GM19468 (cell line): ENCODE measurements around the gene CPM.
"Not testable (repeated sequence)": the region's sequence is repeated elsewhere in the genome, so short reads cannot be mapped to it uniquely, and the experiment has no call there.

Experiments
- ATAC-seq: cut with Tn5 transposase; IDR thresholded peaks from one replicate; pipeline ENCODE4 v1.9.1; 2021; ENCODE audit warnings: mild to moderate bottlenecking, moderate library complexity, moderate number of reproducible peaks; ENCODE audit not compliant: unreplicated experiment; ENCODE audit errors: extremely low read depth

CPM gene

DNA sequence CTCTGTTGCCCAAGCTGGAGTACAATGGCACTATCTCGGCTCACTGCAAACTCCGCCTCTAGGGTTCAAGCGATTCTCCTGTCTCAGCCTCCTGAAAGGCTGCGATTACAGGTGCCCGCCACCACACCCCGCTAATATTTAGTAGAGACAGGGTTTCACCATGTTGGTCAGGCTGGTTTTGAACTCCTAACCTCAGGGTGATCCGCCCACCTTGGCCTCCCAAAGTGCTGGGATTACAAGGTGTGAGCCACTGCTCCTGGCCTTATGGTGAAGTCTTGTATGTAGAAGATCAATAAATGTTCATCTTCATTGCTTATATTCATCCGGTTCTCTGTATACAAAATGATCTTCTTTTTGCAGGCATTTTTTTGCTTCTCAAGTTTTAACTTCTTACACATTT lies 77.2 kb downstream of the CPM start:
- no peak for ATAC-seq

DNA sequence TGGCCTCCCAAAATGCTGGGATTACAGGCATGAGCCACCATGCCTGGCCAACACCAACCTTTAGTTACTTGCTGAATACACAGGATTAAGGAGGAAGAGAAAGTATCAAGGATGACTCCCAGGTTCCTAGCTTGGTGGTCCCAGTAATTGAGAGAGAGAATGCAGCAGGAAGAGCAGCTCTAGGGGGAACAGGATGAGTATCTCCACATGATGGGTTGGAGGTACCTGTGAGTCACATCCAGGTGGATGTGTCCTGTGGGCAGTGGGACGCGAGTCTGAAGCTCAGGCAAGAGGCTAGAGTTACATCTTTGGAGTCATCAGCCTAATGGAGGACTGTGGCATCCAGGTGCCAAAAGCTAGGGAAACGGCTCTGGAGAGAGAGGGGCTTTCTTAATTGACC lies 77.9 kb downstream of the CPM start:
- no peak for ATAC-seq

DNA sequence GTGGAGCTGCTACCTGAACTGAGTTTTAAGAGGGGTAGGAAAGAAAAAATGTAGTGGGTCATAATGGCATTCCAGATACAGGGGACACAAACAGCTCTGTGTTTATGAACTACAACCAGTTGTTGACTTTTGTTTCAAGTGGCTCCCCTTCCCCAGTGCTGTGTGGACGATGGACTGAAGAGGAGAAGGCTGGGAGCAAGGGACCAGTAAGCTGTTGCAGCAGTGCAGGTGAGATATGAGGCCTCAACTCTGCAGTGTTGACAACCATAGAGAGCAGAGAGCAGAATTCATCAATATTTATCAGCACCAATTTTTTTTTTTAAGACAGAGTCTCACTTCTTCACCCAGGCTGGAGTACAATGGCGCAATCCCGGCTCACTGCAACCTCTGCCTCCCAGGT lies 78.4 kb downstream of the CPM start:
- ATAC-seq: no peak

DNA sequence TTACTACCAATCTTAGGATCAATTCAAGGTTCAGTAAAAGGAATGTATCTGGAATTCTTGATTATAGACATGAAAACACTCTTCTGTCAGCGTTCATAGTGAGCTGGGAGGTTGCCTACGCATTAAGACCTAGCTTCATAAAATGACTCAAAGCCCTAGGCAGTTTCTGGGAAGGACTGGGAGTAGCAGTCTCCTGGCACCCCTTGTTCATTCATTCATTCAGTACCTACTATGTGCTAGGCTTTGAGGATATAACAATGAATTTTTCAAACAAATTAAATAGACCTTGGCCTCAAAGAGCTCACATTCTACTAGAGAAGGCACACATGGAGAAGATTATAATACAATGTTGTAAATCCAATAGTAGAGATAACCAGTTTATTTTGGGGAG lies 78.9 kb downstream of the CPM start:
- no peak for ATAC-seq

- no peak for ATAC-seq
Measured at GRCh38 chr12:68853396-68854077, 79.4 kb downstream of the CPM start.

- ATAC-seq: no peak
Measured at GRCh38 chr12:68851592-68852306, 81.2 kb downstream of the CPM start.

DNA sequence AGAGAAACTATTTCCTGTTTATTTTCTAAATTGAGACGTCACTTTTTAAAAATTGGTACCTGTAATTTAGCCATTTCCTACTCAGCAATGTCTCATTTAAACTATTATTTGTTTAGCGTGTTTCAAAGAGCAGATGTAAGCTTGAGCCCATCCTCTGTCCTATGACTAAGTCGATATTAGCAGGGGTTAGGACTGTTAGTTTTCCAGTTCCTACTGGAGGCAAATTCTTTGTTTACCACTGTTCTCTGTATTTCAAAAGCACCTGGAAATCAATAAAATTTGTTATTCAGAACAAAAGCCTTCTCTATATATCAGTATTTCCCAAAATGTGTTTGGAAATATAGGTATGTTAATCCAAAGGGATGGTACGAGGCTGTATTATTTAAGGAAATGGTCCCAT lies 82.6 kb downstream of the CPM start:
- ATAC-seq: no peak

- no peak for ATAC-seq
Measured at GRCh38 chr12:68846811-68847210, 86.2 kb downstream of the CPM start.

DNA sequence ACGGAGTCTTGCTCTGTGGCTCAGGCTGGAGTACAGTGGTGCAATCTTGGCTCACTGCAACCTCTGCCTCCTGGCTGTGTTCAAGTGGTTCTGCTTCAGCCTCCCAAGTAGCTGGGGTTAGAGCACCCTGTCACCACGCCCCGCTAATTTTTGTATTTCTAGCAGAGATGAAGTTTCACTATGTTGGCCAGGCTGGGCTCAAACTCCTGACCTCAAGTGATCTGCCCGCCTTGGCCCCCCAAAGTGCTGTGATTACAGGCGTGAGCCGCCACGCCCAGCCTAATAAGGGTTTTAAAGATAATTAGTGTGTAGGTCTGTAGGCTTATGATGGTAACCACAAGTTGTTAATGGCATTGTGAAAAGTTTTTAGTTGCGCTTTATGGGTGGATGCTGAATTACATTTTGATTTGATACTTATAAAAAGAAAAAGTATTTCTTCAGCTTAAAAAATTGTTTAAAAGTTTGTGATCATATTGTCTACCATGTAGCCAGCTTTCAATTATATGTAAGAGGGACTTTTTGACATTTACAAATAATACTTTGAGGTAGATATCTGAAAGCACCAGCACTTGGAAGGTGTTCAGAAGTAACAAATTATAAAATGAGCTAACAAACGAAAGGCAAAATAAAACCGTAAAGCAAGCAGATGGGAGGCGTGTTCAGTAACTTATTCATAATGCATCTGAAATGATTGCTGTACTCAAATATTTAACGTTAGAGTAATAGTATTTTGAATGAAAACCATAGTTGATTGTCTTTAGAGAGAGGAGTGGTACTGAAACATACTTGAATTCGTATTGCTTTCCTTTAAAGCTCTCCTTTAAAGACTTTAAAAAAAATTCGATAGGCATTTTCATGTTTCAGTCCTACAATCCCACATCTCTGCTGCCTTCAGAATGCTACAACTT lies 87.9 kb downstream of the CPM start:
- ATAC-seq: no peak

GRCh38 chr12:68844318-68844745 lies 88.6 kb downstream of the CPM start:
- no peak for ATAC-seq

- ATAC-seq: no peak
Measured at GRCh38 chr12:68842784-68843567, 90.0 kb downstream of the CPM start.

DNA sequence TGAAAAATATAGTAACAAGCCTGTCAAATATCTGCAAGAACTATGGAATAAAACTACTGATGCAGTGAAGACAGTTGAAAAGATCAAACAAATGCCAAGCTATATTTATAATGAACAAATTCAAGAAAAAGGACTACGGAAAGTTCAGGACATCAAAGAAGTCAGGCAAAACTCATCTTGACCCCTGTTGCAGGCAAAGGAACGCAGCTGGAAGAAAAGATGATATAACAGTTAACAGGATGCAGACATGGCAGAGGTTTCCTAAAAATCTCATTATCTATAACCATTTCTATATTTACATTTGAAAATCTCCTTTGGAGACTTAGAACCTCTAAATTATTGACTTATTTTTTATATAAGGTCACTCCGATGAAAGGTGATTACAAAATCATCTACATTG lies 90.8 kb downstream of the CPM start:
- no peak for ATAC-seq

GRCh38 chr12:68841717-68842116 lies 91.3 kb downstream of the CPM start:
- ATAC-seq: no peak

DNA sequence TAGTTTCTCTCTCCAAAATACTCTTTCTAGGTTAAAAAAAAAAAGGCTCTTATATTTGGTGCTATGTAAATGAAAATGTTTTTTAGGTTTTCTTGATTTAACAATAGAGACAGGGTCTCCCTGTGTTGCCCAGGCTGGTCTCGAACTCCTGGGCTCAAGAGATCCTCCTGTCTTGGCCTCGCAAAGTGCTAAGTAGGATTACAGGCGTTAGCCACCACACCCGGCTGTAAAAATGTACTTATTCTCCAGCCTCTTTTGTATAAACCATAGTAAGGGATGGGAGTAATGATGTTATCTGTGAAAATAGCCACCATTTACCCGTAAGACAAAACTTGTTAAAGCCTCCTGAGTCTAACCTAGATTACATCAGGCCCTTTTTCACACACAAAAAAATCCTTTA lies 91.8 kb downstream of the CPM start:
- not testable (repeated sequence) for ATAC-seq

GRCh38 chr12:68839183-68840147 lies 93.5 kb downstream of the CPM start:
- ATAC-seq: no peak

GRCh38 chr12:68838046-68838886 lies 94.7 kb downstream of the CPM start:
- ATAC-seq: no peak

DNA sequence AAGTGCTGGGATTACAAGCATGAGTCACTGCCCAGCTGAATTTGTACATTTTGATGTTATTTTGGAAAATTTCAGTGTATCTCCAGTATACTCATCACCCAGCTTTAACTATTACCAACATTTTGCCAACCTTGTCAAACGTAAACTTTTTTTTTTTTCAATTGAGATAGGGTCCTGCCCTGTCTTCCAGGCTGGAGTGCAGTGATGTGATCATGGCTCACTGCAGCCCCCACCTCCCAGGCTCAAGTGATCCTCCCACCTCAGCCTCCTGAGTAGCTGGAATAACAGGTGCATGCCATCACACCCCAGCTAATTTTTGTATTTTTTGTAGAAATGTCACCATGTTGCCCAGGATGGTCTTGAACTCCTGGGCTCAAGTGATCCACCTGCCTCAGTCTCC lies 95.8 kb downstream of the CPM start:
- ATAC-seq: no peak

DNA sequence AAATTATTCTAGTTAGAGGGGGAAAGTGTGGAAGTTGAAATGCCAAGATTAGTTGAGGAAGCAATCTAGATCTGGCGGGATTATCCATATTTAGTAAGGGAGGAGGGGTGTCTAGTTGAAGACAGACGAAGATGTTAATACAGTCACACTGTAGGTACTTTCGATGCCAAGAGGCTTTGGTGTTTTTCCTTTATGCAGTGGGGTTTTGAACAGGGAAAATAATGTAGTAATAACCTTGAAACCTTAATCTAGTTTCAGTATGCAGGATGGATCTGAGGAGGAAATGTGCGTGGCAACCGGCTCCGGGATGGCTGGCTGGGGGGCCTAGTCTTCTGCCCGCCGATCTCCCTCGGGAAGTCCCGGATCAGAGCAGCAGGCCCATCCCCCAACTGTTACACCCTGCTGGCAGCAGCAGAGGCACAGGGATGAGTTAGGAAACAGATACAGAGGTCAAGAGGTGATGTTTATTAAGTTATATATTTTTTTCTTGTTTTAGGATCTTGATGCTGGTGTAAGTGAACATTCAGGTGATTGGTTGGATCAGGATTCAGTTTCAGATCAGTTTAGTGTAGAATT lies 97.5 kb downstream of the CPM start:
- ATAC-seq: no peak
